NCI-H524 treated with DMSO at 0.1 percent for 48 hours (cell line): Measurements from ENCODE around the gene CHCHD1.
"Not testable (repeated sequence)": the region's sequence is repeated elsewhere in the genome, so short reads cannot be mapped to it uniquely, and the experiment has no call there.

ENCODE experiments used
- DNase-seq: peaks from one replicate; lab custom pipeline; 2025; lab: John Stamatoyannopoulos, UW

CHCHD1 gene

GRCh38 chr10:73793456-73793855 lies 11.6 kb downstream of the CHCHD1 start:
- no peak for DNase-seq

DNA sequence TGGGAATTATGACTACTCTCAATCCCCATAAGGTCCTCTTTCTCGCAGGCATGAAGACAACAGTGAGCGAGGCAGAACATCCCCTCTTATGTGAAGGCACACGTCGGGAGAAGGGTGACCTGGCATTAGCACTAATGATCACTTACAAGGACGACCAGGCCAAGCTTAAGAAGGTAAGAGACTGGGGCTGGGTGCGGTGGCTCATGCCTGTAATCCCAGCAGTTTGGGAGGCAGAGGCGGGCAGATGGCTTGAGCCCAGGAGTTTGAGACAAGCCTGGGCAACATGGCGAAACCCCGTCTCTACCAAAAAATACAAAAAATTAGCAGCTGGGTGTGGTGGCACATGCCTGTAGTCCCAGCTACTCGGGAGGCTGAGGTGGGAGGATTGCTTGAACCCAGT lies 13.6 kb downstream of the CHCHD1 start:
- DNase-seq: not testable (repeated sequence)

DNA sequence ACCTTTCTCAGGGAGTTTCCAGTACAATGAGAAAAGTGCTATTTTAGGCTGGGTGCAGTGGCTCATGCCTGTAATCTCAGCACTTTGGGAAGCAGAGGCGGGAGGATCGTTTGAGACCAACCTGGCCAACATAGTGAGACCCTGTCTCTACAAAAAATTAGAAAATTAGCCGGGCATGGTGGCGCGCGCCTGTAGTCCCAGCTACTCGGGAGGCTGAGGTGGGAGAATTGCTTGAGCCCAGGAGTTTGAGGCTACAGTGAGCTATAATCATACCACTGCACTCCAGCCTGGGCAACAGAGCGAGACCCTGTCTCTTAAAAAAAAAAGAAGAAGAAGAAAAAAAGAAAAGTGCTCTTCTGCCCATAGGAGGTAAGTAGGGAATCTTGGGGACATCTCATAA lies 14.2 kb downstream of the CHCHD1 start:
- DNase-seq: not testable (repeated sequence)

- no peak for DNase-seq
Observed at GRCh38 chr10:73796766-73797165, 14.9 kb downstream of the CHCHD1 start.

- DNase-seq: no peak
Observed at GRCh38 chr10:73797324-73798025, 15.6 kb downstream of the CHCHD1 start.

DNA sequence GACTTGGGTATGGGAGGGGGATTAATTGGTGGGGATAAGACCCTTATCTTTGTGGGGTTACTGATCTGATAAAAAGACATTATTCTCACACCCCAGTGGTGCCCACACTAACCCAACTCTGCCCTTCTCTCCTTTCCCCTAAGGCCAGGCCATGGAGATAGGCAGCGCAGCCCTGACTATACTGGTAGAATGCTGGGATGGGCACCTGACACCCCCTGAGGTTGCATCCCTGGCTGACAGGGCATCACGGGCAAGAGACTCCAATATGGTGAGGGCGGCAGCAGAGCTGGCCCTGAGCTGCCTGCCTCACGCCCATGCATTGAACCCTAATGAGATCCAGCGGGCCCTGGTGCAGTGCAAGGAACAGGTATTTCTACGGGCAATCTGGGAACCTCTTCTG lies 16.2 kb downstream of the CHCHD1 start:
- DNase-seq: no peak

GRCh38 chr10:73798927-73799560 lies 17.2 kb downstream of the CHCHD1 start:
- no peak for DNase-seq

- no peak for DNase-seq
Observed at GRCh38 chr10:73799899-73800559, 18.2 kb downstream of the CHCHD1 start.

GRCh38 chr10:73800560-73801252 lies 18.9 kb downstream of the CHCHD1 start:
- no peak for DNase-seq

- DNase-seq: no peak
Observed at GRCh38 chr10:73801253-73801590, 19.4 kb downstream of the CHCHD1 start.

GRCh38 chr10:73802276-73802991 lies 20.6 kb downstream of the CHCHD1 start:
- DNase-seq: no peak

GRCh38 chr10:73803680-73804286 lies 21.9 kb downstream of the CHCHD1 start:
- DNase-seq: no peak

- DNase-seq: no peak
Observed at GRCh38 chr10:73806176-73806950, 24.5 kb downstream of the CHCHD1 start.

- no peak for DNase-seq
Observed at GRCh38 chr10:73807471-73807870, 25.6 kb downstream of the CHCHD1 start.

DNA sequence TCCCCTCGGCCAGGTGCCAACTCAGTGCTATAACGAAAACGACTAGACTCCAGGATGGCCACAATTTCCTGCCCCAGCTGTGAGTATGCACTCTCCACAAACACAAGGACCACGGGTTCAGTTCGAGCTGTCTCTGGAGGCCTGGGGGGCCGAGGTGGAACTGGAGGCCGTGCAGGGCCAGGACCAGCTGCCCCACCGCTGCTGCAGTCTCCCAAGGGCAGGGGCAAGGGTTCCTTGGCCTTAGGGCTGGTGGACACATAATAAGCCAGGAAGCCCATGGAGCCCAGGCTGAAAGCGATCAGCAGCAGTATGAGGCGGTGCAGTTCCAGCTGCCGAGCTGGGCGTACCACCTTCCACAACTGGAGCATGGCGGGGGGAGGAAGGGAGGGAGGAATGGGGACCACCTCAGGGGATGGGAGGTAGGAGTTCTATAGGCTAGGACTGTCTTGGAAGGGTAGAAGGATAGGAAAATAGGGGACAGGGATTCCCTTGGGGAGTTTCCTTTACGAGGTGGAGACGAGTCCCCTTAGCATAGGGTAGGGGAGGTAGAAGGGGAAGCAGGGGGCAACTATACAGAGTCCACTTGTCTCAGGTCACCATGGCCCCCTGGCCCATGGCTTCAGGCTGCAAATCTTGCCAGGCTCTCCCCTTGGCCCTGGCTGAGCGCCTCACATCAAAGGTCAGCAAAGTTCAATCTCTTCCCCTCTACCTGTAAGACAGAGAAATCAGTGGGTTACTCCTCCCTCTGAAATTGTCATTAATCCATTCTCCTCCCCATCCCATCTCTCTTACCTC lies 26.4 kb downstream of the CHCHD1 start:
- DNase-seq: no peak

- no peak for DNase-seq
Observed at GRCh38 chr10:73809061-73809818, 27.4 kb downstream of the CHCHD1 start.

GRCh38 chr10:73810358-73810734 lies 28.5 kb downstream of the CHCHD1 start:
- DNase-seq: no peak

- DNase-seq: no peak
Observed at GRCh38 chr10:73810735-73811465, 29.1 kb downstream of the CHCHD1 start.

- no peak for DNase-seq
Observed at GRCh38 chr10:73812657-73813056, 30.8 kb downstream of the CHCHD1 start.
